ENCODE results near the gene FAM240B. TPM values are rescaled to one million over a fixed set of nuclear protein-coding genes. Genes with fewer than 3 reads are reported as not detected.

FAM240B gene
- polyA plus RNA-seq, 1 donor from 2014 or later: not detected

DNA sequence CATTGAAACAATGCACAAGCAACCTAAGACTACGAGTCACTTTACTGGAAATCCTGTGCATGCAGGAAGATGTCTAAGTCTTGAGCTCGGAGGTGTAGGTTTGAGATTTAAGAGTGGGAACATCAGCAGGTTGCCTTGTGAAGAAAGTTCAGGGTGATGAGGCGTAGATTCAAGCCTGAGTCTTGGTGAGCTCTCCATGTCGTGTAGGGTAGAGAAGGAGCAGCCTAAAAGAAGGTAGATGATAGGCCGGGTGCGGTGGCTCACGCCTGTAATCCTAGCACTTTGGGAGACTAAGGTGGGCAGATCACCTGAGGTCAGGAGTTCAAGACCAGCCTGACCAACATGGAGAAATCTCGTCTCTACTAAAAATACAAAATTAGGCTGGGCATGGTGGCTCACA lies 69.4 kb downstream of the FAM240B start:
- Histone ChIP-seq H3K9me3 (ENCODE audit: low read length) (no peaks in the 10 kb centered on the region), H4K20me1 (ENCODE audit: insufficient read depth) (no peaks in the 10 kb centered on the region), H3K79me2 (replicated peaks; ENCODE audit: insufficient read depth, low read length) (no peaks in the 10 kb centered on the region), H3K27ac (ENCODE audit: low read length) (no peak overlapping the region), H3K27me3 (ENCODE audit: insufficient read depth, low read depth, low read length) (no peaks in the 10 kb centered on the region), H3K4me3 (ENCODE audit: low read length) (no peak overlapping the region), H3K9ac (ENCODE audit: low read length) (no peak overlapping the region), H2AFZ (ENCODE audit: low read depth, low read length) (no peak overlapping the region), H3F3A (ENCODE audit: insufficient read depth, low read length, poor library complexity, severe bottlenecking) (no peaks in the 10 kb centered on the region), H3K4me2 (ENCODE audit: low read length) (no peak overlapping the region), H3K36me3 (ENCODE audit: insufficient read depth, low read length) (no peaks in the 10 kb centered on the region), H3K9me2 (ENCODE audit: insufficient read depth, low read length) (no peaks in the 10 kb centered on the region)
- TF ChIP-seq RAD21 (conservative IDR thresholded peaks at IDR 0.05): no peak
- no peak for TF ChIP-seq TAF1 (IDR thresholded peaks at IDR 0.05; ENCODE audit: low read depth)
- TF ChIP-seq EP300 (conservative IDR thresholded peaks at IDR 0.05; ENCODE audit: poor library complexity, severe bottlenecking): no peak
- TF ChIP-seq REST (IDR thresholded peaks at IDR 0.05; ENCODE audit: borderline replicate concordance): no peak
- TF ChIP-seq POLR2AphosphoS5 (IDR thresholded peaks at IDR 0.05): no peak
- no peak for TF ChIP-seq SMC3 (conservative IDR thresholded peaks at IDR 0.05; ENCODE audit: poor library complexity)
- TF ChIP-seq EZH2 (IDR thresholded peaks at IDR 0.05; ENCODE audit: borderline replicate concordance, insufficient read depth, low read length, poor library complexity, severe bottlenecking): no peak
- TF ChIP-seq, protein P1, sequence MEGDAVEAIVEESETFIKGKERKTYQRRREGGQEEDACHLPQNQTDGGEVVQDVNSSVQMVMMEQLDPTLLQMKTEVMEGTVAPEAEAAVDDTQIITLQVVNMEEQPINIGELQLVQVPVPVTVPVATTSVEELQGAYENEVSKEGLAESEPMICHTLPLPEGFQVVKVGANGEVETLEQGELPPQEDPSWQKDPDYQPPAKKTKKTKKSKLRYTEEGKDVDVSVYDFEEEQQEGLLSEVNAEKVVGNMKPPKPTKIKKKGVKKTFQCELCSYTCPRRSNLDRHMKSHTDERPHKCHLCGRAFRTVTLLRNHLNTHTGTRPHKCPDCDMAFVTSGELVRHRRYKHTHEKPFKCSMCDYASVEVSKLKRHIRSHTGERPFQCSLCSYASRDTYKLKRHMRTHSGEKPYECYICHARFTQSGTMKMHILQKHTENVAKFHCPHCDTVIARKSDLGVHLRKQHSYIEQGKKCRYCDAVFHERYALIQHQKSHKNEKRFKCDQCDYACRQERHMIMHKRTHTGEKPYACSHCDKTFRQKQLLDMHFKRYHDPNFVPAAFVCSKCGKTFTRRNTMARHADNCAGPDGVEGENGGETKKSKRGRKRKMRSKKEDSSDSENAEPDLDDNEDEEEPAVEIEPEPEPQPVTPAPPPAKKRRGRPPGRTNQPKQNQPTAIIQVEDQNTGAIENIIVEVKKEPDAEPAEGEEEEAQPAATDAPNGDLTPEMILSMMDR (IDR thresholded peaks at IDR 0.05; ENCODE audit: poor library complexity, severe bottlenecking): no peak
- TF ChIP-seq MXI1 (conservative IDR thresholded peaks at IDR 0.05; ENCODE audit: poor library complexity, severe bottlenecking): no peak

DNA sequence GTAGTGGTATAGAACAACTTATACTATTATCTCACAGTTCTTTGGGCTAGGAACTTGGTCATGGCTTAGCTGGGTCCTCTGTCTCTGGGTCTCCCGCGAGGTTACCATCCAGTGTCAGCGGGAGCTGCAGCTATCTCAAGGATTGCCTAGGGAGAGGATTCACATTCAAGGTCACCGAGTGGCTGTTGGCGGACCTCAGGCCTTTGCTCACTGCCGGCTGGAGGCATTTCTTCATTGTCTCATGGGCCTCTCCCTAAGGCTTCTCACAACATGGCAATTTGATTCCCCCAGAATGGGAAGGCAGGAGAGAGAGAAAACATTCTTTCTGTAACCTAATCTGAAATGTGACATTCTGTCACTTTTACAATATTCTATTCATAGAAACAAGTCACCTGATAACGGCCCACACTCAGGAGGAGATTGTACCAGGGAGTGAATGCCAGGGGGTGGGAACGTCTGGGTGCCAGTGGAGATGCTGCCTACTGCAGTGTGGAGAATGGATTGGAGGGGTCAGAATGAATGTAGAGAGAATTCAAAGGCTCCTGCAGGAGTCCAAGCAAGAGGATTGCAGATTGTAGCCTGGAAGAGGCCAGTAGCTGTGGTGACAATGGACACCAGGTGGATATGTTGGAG lies 70.1 kb downstream of the FAM240B start:
- no peak overlapping the region for H3K4me2 ChIP-seq (ENCODE audit: low read length)
- no peak overlapping the region for H2AFZ ChIP-seq (ENCODE audit: low read depth, low read length)
- H3K79me2 ChIP-seq (replicated peaks; ENCODE audit: insufficient read depth, low read length): no peaks in the 10 kb centered on the region
- no peak overlapping the region for H3K4me3 ChIP-seq (ENCODE audit: low read length)
- no peaks in the 10 kb centered on the region for H3K9me2 ChIP-seq (ENCODE audit: insufficient read depth, low read length)
- H3F3A ChIP-seq (ENCODE audit: insufficient read depth, low read length, poor library complexity, severe bottlenecking): no peaks in the 10 kb centered on the region
- H3K9ac ChIP-seq (ENCODE audit: low read length): no peak overlapping the region
- H4K20me1 ChIP-seq (ENCODE audit: insufficient read depth): no peaks in the 10 kb centered on the region
- no peak overlapping the region for H3K27ac ChIP-seq (ENCODE audit: low read length)
- TF ChIP-seq POLR2AphosphoS5 (IDR thresholded peaks at IDR 0.05) (no peak), EZH2 (IDR thresholded peaks at IDR 0.05; ENCODE audit: borderline replicate concordance, insufficient read depth, low read length, poor library complexity, severe bottlenecking) (no peak), MXI1 (conservative IDR thresholded peaks at IDR 0.05; ENCODE audit: poor library complexity, severe bottlenecking) (no peak)
- no peaks in the 10 kb centered on the region for H3K9me3 ChIP-seq (ENCODE audit: low read length)
- H3K36me3 ChIP-seq (ENCODE audit: insufficient read depth, low read length): no peaks in the 10 kb centered on the region
- no peaks in the 10 kb centered on the region for H3K27me3 ChIP-seq (ENCODE audit: insufficient read depth, low read depth, low read length)

Measured in neural cell (in vitro differentiated cells).